ENCODE data around the gene GOLGA6D.
"Not testable (repeated sequence)": the region's sequence is repeated elsewhere in the genome, so short reads cannot be mapped to it uniquely, and the experiment has no call there.

Gene GOLGA6D

GRCh38 chr15:75284152-75284551, 1.5 kb downstream of the GOLGA6D start:
- H3K27me3 ChIP-seq (replicated peaks in 2 of 5; ENCODE audit: control insufficient read depth in 4 of 5, insufficient read depth in 5 of 5, low read length in 4 of 5); POLR2A ChIA-PET; H3K4me1 ChIP-seq (ENCODE audit: control extremely low read depth in 1 of 4, control insufficient read depth in 4 of 4, insufficient read depth in 4 of 4, low read length in 3 of 4); H3K9me3 ChIP-seq (ENCODE audit: control extremely low read depth in 1 of 5, control insufficient read depth in 4 of 5, insufficient read depth in 2 of 5, low read depth in 1 of 5, low read length in 4 of 5); H3K36me3 ChIP-seq (ENCODE audit: control insufficient read depth in 4 of 4, insufficient read depth in 4 of 4, low read length in 3 of 4); DNase-seq; H3K27ac ChIP-seq (ENCODE audit: insufficient read depth in 1 of 2, low read depth in 1 of 2, low read length in 2 of 2, poor library complexity in 1 of 2, severe bottlenecking in 2 of 2); CTCF ChIA-PET; H3K4me3 ChIP-seq (ENCODE audit: control insufficient read depth in 1 of 7, extremely low read depth in 1 of 7, insufficient read depth in 4 of 7, low read depth in 2 of 7, low read length in 6 of 7): not testable (repeated sequence)
- no CpG with 5 or more reads among the region's 3 CpGs for WGBS (ENCODE audit: insufficient coverage)

GRCh38 chr15:75293660-75294059, 11.0 kb downstream of the GOLGA6D start:
- DNase-seq, CTCF ChIA-PET: not testable (repeated sequence)
- no CpG with 5 or more reads among the region's 18 CpGs for WGBS (ENCODE audit: insufficient coverage)

GRCh38 chr15:75298541-75299310, 16.1 kb downstream of the GOLGA6D start:
- CTCF ChIA-PET, result interaction anchor here (0.6 kb wide), 3 partner anchors 28 to 273 kb away, joined by 3 to 4 read pairs (median 3); no protein-coding TSS in a partner anchor
- H3K4me1 ChIP-seq (ENCODE audit: control extremely low read depth in 1 of 4, control insufficient read depth in 4 of 4, insufficient read depth in 4 of 4, low read length in 3 of 4); H3K36me3 ChIP-seq (ENCODE audit: control insufficient read depth in 4 of 4, insufficient read depth in 4 of 4, low read length in 3 of 4); H3K27ac ChIP-seq (ENCODE audit: insufficient read depth in 1 of 2, low read depth in 1 of 2, low read length in 2 of 2, poor library complexity in 1 of 2, severe bottlenecking in 2 of 2); H3K9me3 ChIP-seq (ENCODE audit: control extremely low read depth in 1 of 5, control insufficient read depth in 4 of 5, insufficient read depth in 2 of 5, low read depth in 1 of 5, low read length in 4 of 5); H3K27me3 ChIP-seq (replicated peaks in 2 of 5; ENCODE audit: control insufficient read depth in 4 of 5, insufficient read depth in 5 of 5, low read length in 4 of 5); POLR2A ChIA-PET; DNase-seq; H3K4me3 ChIP-seq (ENCODE audit: control insufficient read depth in 1 of 7, extremely low read depth in 1 of 7, insufficient read depth in 4 of 7, low read depth in 2 of 7, low read length in 6 of 7): not testable (repeated sequence)
- no CpG with 5 or more reads among the region's 13 CpGs for WGBS (ENCODE audit: insufficient coverage)

More at GRCh38 chr15:75293660-75294059, 11.0 kb downstream of the GOLGA6D start:
- H3K4me3 ChIP-seq (ENCODE audit: control insufficient read depth in 1 of 7, extremely low read depth in 1 of 7, insufficient read depth in 4 of 7, low read depth in 2 of 7, low read length in 6 of 7); H3K27me3 ChIP-seq (replicated peaks in 2 of 5; ENCODE audit: control insufficient read depth in 4 of 5, insufficient read depth in 5 of 5, low read length in 4 of 5); H3K36me3 ChIP-seq (ENCODE audit: control insufficient read depth in 4 of 4, insufficient read depth in 4 of 4, low read length in 3 of 4); H3K9me3 ChIP-seq (ENCODE audit: control extremely low read depth in 1 of 5, control insufficient read depth in 4 of 5, insufficient read depth in 2 of 5, low read depth in 1 of 5, low read length in 4 of 5); POLR2A ChIA-PET; H3K4me1 ChIP-seq (ENCODE audit: control extremely low read depth in 1 of 4, control insufficient read depth in 4 of 4, insufficient read depth in 4 of 4, low read length in 3 of 4); H3K27ac ChIP-seq (ENCODE audit: insufficient read depth in 1 of 2, low read depth in 1 of 2, low read length in 2 of 2, poor library complexity in 1 of 2, severe bottlenecking in 2 of 2): not testable (repeated sequence)

- POLR2A ChIA-PET; DNase-seq; H3K27ac ChIP-seq (ENCODE audit: insufficient read depth in 1 of 2, low read depth in 1 of 2, low read length in 2 of 2, poor library complexity in 1 of 2, severe bottlenecking in 2 of 2); H3K27me3 ChIP-seq (replicated peaks in 2 of 5; ENCODE audit: control insufficient read depth in 4 of 5, insufficient read depth in 5 of 5, low read length in 4 of 5); CTCF ChIA-PET; H3K9me3 ChIP-seq (ENCODE audit: control extremely low read depth in 1 of 5, control insufficient read depth in 4 of 5, insufficient read depth in 2 of 5, low read depth in 1 of 5, low read length in 4 of 5); H3K36me3 ChIP-seq (ENCODE audit: control insufficient read depth in 4 of 4, insufficient read depth in 4 of 4, low read length in 3 of 4); H3K4me3 ChIP-seq (ENCODE audit: control insufficient read depth in 1 of 7, extremely low read depth in 1 of 7, insufficient read depth in 4 of 7, low read depth in 2 of 7, low read length in 6 of 7); H3K4me1 ChIP-seq (ENCODE audit: control extremely low read depth in 1 of 4, control insufficient read depth in 4 of 4, insufficient read depth in 4 of 4, low read length in 3 of 4): not testable (repeated sequence)
- WGBS (ENCODE audit: insufficient coverage), result no CpG with 5 or more reads among the region's 6 CpGs
Observed at GRCh38 chr15:75299311-75299688, 16.7 kb downstream of the GOLGA6D start.

- DNase-seq; POLR2A ChIA-PET; CTCF ChIA-PET; H3K4me3 ChIP-seq (ENCODE audit: control insufficient read depth in 1 of 7, extremely low read depth in 1 of 7, insufficient read depth in 4 of 7, low read depth in 2 of 7, low read length in 6 of 7); H3K4me1 ChIP-seq (ENCODE audit: control extremely low read depth in 1 of 4, control insufficient read depth in 4 of 4, insufficient read depth in 4 of 4, low read length in 3 of 4); H3K36me3 ChIP-seq (ENCODE audit: control insufficient read depth in 4 of 4, insufficient read depth in 4 of 4, low read length in 3 of 4); H3K27me3 ChIP-seq (replicated peaks in 2 of 5; ENCODE audit: control insufficient read depth in 4 of 5, insufficient read depth in 5 of 5, low read length in 4 of 5); H3K27ac ChIP-seq (ENCODE audit: insufficient read depth in 1 of 2, low read depth in 1 of 2, low read length in 2 of 2, poor library complexity in 1 of 2, severe bottlenecking in 2 of 2); H3K9me3 ChIP-seq (ENCODE audit: control extremely low read depth in 1 of 5, control insufficient read depth in 4 of 5, insufficient read depth in 2 of 5, low read depth in 1 of 5, low read length in 4 of 5): not testable (repeated sequence)
- WGBS (ENCODE audit: insufficient coverage), result 72% methylated on average over 5 of the region's 6 CpGs
Observed at GRCh38 chr15:75300026-75300425, 17.4 kb downstream of the GOLGA6D start.

GRCh38 chr15:75302318-75302717, 19.7 kb downstream of the GOLGA6D start:
- H3K9me3 ChIP-seq (ENCODE audit: control extremely low read depth in 1 of 5, control insufficient read depth in 4 of 5, insufficient read depth in 2 of 5, low read depth in 1 of 5, low read length in 4 of 5), result no peaks in the 10 kb centered on the region
- no peak for DNase-seq
- WGBS (ENCODE audit: insufficient coverage), result 98% methylated on average over 8 of the region's 9 CpGs
- H3K27me3 ChIP-seq (replicated peaks in 2 of 5; ENCODE audit: control insufficient read depth in 4 of 5, insufficient read depth in 5 of 5, low read length in 4 of 5), result no peaks in the 10 kb centered on the region
- POLR2A ChIA-PET, result no interaction called here
- no peak overlapping the region for H3K4me3 ChIP-seq (ENCODE audit: control insufficient read depth in 1 of 7, extremely low read depth in 1 of 7, insufficient read depth in 4 of 7, low read depth in 2 of 7, low read length in 6 of 7)
- H3K36me3 ChIP-seq (ENCODE audit: control insufficient read depth in 4 of 4, insufficient read depth in 4 of 4, low read length in 3 of 4), result no peaks in the 10 kb centered on the region
- no peaks in the 10 kb centered on the region for H3K4me1 ChIP-seq (ENCODE audit: control extremely low read depth in 1 of 4, control insufficient read depth in 4 of 4, insufficient read depth in 4 of 4, low read length in 3 of 4)
- CTCF ChIA-PET, result no interaction called here
- H3K27ac ChIP-seq (ENCODE audit: insufficient read depth in 1 of 2, low read depth in 1 of 2, low read length in 2 of 2, poor library complexity in 1 of 2, severe bottlenecking in 2 of 2), result no peak overlapping the region

- H3K9me3 ChIP-seq (ENCODE audit: control extremely low read depth in 1 of 5, control insufficient read depth in 4 of 5, insufficient read depth in 2 of 5, low read depth in 1 of 5, low read length in 4 of 5); CTCF ChIA-PET; H3K4me1 ChIP-seq (ENCODE audit: control extremely low read depth in 1 of 4, control insufficient read depth in 4 of 4, insufficient read depth in 4 of 4, low read length in 3 of 4); DNase-seq; POLR2A ChIA-PET; H3K4me3 ChIP-seq (ENCODE audit: control insufficient read depth in 1 of 7, extremely low read depth in 1 of 7, insufficient read depth in 4 of 7, low read depth in 2 of 7, low read length in 6 of 7); H3K27ac ChIP-seq (ENCODE audit: insufficient read depth in 1 of 2, low read depth in 1 of 2, low read length in 2 of 2, poor library complexity in 1 of 2, severe bottlenecking in 2 of 2); H3K36me3 ChIP-seq (ENCODE audit: control insufficient read depth in 4 of 4, insufficient read depth in 4 of 4, low read length in 3 of 4); H3K27me3 ChIP-seq (replicated peaks in 2 of 5; ENCODE audit: control insufficient read depth in 4 of 5, insufficient read depth in 5 of 5, low read length in 4 of 5): not testable (repeated sequence)
- 94% methylated on average over 2 of the region's 4 CpGs for WGBS (ENCODE audit: insufficient coverage)
Observed at GRCh38 chr15:75302753-75303152, 20.1 kb downstream of the GOLGA6D start.
